ENCODE measurements around the gene POLE.
A peak's percentile ranks its signal among the peaks of the same experiment; 100 is the strongest.

Gene POLE

GRCh38 chr12:132619071-132619385 is 68.1 kb downstream of the POLE start:
- H3K27ac ChIP-seq, result no peak overlapping the region
- no peak for TF ChIP-seq CTCF (conservative IDR thresholded peaks at IDR 0.05)

GRCh38 chr12:132618683-132619043 is 68.5 kb downstream of the POLE start, which contains the start of gene P2RX2:
P2RX2 (plus strand) TSS chr12:132618776; CDS start chr12:132618817, 41 bp downstream.
- no peak for TF ChIP-seq CTCF (conservative IDR thresholded peaks at IDR 0.05)
- H3K27ac ChIP-seq, result peak within 1 kb of the TSS; percentile 36; the same call in 1 of the 2 replicates

- H3K27ac ChIP-seq, result peak overlapping the region; percentile 36; the same call in 1 of the 2 replicates
- TF ChIP-seq CTCF (conservative IDR thresholded peaks at IDR 0.05), result no peak
Observed at GRCh38 chr12:132617822-132618682, 69.1 kb downstream of the POLE start.

- no peak for TF ChIP-seq CTCF (conservative IDR thresholded peaks at IDR 0.05)
- no peak overlapping the region for H3K27ac ChIP-seq
Observed at GRCh38 chr12:132617135-132617701, 69.9 kb downstream of the POLE start.

GRCh38 chr12:132615579-132616038 is 71.5 kb downstream of the POLE start:
- no peak overlapping the region for H3K27ac ChIP-seq
- no peak for TF ChIP-seq CTCF (conservative IDR thresholded peaks at IDR 0.05)

- no peak overlapping the region for H3K27ac ChIP-seq
- TF ChIP-seq CTCF (conservative IDR thresholded peaks at IDR 0.05), result peak; percentile 98
Observed at GRCh38 chr12:132614861-132615578, 72.1 kb downstream of the POLE start.

- no peak for TF ChIP-seq CTCF (conservative IDR thresholded peaks at IDR 0.05)
- H3K27ac ChIP-seq, result no peak overlapping the region
Observed at GRCh38 chr12:132614029-132614428, 73.1 kb downstream of the POLE start.

All from VCaP (cell line).